GM21515 (cell line): ENCODE measurements around the gene ATPAF1.
"Not testable (repeated sequence)": the region's sequence is repeated elsewhere in the genome, so short reads cannot be mapped to it uniquely, and the experiment has no call there.

Source experiments
- ATAC-seq: cut with Tn5 transposase; IDR thresholded peaks from one replicate; pipeline ENCODE4 v1.9.1; 2021; ENCODE audit not compliant: unreplicated experiment

ATPAF1 gene

GRCh38 chr1:46651152-46651551 is 17.0 kb downstream of the ATPAF1 start:
- not testable (repeated sequence) for ATAC-seq

DNA sequence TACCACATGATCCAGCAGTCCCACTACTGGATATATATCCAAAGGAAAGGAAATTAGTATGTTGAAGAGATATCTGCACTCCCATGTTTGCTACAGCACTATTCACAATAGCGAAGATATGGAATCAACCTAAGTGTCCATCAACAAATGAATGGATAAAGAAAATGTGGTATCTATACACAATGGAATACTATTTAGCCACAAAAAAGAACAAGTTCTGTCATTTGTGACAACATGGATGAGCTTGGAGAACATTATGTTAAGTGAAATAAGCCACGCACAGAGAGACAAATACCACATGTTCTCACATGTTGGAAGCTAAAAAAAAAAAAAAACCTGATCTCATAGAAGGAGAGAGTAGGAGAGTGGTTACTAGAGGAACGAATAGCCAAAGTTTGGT is 17.7 kb downstream of the ATPAF1 start:
- ATAC-seq = no peak

DNA sequence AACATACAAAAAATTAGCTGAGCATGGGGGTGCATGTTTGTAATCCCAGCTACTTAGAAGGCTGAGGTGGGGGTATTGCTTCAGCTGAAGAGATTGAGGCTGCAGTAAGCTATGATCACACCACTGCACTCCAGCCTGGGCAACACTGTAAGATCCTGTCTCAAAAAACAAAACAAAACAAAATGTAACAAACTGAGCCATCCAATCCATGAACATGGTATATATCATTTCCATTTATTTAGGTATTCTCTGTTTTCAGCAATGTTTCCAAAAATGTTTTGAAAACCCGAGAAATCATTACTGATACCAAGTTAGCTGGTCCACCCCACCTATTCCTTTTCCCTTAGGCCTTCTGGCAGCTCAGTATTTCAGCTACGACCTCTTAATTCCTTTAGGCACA is 18.4 kb downstream of the ATPAF1 start:
- ATAC-seq = no peak

- no peak for ATAC-seq
Observed at GRCh38 chr1:46647611-46648010, 20.6 kb downstream of the ATPAF1 start.

- no peak for ATAC-seq
Observed at GRCh38 chr1:46646844-46647243, 21.3 kb downstream of the ATPAF1 start.

DNA sequence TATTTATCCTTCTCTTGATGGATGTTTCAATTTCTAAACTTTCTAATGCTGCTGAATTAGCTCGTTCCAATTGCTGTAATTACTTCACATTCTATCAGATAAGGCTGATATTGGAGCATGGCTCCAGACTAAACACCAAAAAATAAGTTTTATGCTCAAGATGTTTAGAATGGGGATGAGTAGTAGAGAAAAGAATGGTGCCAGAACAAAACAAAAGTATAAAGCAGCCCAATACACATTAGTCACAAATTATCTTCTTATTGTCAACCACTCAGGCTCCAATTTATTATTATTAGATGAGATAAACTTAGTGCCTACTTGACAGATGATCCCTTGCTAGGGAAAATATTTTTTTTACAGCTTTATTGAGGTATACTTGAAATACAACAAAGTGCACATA is 21.8 kb downstream of the ATPAF1 start:
- ATAC-seq = no peak

DNA sequence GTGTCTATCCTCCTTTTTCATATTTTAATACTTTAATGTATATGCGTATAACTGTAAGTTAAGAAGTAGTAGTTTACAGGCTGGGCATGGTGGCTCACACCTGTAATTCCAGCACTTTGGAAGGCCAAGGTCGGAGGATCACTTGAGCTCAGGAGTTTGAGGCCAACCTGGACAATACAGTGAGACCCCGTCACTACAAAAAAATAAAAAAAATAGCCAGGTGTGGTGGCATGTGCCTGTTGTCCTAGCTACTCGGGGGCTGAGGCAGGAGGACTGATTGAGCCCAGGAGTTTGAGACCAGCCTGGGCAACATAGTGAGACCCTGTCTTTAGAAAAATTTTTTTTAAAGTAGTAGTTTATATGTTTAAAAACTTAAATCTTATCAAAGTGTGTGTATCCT is 22.3 kb downstream of the ATPAF1 start:
- no peak for ATAC-seq

- ATAC-seq = no peak
Observed at GRCh38 chr1:46643368-46643775, 24.8 kb downstream of the ATPAF1 start.

DNA sequence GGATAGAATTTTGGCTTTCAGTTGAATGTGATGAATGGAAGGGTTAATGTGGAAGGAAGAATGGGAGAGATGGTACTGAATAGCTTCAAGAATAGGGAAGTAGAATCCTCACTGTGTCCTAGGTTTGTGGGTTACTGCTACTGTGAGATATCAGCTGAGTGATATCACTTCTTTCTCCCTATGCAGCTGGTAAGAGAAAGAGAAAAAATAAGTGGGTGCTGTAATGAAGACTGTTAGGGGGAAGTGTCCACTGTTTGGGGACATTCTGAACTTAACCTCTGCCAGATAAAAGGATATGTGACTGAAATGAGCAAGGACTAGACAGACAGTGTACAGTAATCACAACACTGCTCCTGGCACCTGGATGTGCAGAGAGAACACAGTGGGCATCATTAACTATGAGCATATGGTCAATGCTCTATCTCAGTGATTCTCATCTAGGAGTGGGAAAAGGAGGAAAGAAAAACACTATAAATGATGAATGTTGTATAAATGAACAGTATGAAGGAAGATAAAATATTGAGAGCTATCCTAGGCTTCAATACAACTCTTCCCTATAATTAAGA is 26.0 kb downstream of the ATPAF1 start:
- no peak for ATAC-seq

DNA sequence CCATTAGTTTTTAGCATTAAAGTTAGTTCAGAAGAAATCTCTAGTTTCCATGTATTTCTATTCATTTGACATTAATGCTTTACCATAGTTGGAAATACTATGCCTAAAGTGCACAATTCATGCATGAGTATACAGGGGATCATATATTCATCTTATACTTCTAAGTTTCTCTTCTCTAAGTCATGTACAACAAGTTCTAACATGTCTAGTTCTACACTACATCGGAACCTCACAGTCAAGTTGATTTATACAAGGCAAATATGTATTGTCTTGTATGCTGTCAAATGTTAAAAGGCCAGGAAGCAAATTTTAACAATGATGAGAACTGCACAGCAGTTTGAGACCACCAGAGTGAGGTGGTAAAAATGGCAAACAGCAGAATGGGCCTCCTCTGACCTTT is 28.6 kb downstream of the ATPAF1 start:
- ATAC-seq = no peak

GRCh38 chr1:46638921-46639320 is 29.2 kb downstream of the ATPAF1 start:
- no peak for ATAC-seq

GRCh38 chr1:46637444-46638083 is 30.6 kb downstream of the ATPAF1 start:
- no peak for ATAC-seq

- no peak for ATAC-seq
Observed at GRCh38 chr1:46635205-46635604, 33.0 kb downstream of the ATPAF1 start.

DNA sequence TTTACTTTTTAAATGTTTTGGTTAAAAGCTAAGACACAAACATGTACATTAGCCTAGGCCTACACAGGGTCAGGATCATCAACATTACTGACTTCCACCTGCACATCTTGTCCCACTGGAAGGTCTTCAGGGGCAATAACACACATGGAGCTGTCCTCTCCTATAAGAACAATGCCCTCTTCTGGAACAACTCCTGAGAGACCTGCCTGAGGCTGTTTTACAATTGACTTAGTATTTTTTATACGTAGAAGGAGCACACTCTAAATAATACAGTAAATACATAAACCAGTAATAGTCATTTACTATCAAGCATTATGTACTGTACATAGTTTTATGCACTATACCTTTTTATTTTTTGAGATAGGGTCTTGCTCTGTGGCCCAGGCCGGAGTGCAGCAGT is 37.4 kb downstream of the ATPAF1 start:
- ATAC-seq = no peak

- ATAC-seq = no peak
Observed at GRCh38 chr1:46623743-46624644, 44.2 kb downstream of the ATPAF1 start.

GRCh38 chr1:46622344-46622743 is 45.8 kb downstream of the ATPAF1 start:
- no peak for ATAC-seq

DNA sequence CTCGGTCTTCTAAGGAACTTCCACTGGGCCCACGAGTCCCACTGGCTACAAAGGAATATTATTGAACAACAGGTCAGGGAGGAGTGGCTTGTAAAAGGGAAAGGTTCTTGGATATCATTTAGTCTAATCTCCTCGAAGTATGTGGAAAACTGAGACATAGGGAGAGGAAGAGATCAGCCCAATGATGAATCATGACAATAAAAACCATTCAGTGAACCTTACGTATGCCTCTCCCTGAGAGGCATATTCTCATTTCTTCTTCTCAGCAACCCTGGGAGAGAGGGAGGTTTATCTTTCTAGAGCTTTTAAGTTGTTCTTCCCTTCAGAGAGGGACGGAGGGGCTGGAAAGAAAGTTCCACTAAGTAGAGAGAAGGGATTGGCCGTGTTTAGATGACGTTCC is 46.2 kb downstream of the ATPAF1 start:
- ATAC-seq = no peak

DNA sequence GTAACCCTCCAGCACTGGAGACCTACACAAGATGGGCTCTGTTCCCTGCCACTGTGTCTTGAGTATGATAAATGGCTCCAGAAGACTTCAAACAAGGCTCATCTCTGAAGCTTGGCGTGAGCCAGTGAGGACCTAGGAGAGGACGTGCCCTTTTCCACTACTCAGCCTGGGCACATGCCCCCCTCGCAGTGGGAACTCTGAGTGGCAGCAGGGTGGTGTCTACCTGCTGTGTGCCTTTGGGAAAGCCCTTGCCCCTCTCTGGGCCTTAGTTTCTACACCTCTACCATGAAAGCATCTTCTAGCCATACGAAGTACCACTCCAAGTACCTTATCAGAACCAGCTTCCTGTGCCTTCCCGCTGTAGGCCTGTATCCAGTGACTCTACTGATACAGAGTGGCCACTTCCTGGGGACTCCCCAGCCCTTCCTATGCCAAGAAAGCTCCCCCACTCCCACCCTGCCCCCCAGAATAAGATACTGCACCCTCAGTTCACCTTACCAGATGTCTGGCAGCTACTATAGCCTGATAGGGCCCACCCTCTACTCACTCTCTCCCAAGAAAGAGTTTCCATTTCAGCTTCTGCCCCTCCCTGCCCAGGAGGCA is 48.4 kb downstream of the ATPAF1 start:
- no peak for ATAC-seq

GRCh38 chr1:46618754-46619415 is 49.3 kb downstream of the ATPAF1 start:
- ATAC-seq = no peak

DNA sequence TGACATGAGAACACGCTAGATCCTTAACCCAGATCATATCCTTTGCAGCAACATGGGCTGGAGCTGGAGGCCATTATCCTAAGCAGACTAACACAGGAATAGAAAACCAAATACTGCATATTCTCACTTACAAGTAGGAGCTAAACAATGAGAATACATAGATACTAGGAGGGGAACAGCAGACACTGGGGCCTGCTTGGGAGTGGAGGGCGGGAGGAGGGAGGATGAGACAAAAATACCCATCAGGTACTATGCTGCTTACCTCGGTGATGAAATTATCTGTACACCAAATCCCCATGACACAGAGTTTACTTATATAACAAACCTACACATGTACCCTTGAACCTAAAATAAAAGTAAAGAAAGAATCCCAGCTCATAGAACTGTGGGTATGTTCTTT is 50.3 kb downstream of the ATPAF1 start:
- ATAC-seq = no peak

DNA sequence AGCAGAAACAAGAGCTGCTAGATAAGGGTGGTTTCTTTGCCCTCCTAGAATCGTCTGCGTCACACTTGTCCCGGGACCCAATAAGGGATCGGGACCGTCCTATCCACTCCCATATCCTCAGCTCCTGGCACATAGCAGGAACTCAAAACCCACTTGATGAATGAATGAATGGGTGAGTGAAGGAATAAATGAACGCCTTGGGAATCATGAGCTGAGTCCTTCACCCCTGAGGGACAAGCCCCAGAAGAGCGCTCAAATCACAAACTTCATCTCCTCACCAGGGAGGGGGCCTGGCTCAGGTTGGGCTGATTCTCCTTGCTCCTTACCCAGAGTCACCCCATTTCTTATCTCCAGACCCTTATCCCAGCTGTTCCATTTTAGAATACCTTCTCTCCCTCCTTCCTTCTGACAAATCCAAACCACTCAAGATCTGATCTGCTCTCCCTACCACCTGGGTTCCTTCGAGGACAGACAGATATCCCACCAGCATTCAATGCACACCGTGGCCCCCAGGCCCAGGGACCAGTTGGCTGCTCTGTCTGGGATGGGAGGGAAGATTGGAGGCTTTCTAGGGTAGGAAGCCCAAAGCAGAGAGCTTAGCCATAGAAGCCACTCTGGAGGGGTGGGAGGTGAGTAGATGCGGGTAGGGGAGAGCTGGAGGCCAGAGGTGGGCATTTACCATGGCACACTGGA is 50.9 kb downstream of the ATPAF1 start:
- ATAC-seq = no peak
